Activated CD4-positive, alpha-beta memory T cell treated with anti-CD3 and anti-CD28 coated beads, Interleukin-2, amount 10 ng/mL, durations not matched to agents 7 days and 5 days (primary cell): ENCODE measurements around the gene RASA1. TPM values are rescaled to one million over a fixed set of nuclear protein-coding genes. Genes with fewer than 3 reads are reported as not detected.

Experiments
- CTCF ChIA-PET: fragments of 350-600 bp; sonication (Branson Sonifier 250); formaldehyde crosslinking; loops from one replicate; lab custom pipeline; 2021; ENCODE audit warnings: antibody characterized with exemption, inconsistent platforms; lab: Charles Lee
- POLR2A ChIA-PET: fragments of 350-600 bp; sonication (Branson Sonifier 250); formaldehyde crosslinking; loops from one replicate; lab custom pipeline; 2021; ENCODE audit warnings: antibody characterized with exemption; lab: Charles Lee
- DNase-seq: peaks from one replicate; pipeline ENCODE4 v3.0.0-alpha.2; 2020
- H3K27ac Mint-ChIP-seq: one replicate; pipeline ENCODE4 v1.8.0; 2021; ENCODE audit warnings: mild to moderate bottlenecking, mixed read lengths
- H3K27me3 Mint-ChIP-seq: one replicate; pipeline ENCODE4 v1.8.0; 2021; ENCODE audit warnings: mixed read lengths
- H3K36me3 Mint-ChIP-seq: one replicate; pipeline ENCODE4 v1.8.0; 2021; ENCODE audit warnings: low read depth, mixed read lengths
- H3K4me1 Mint-ChIP-seq: one replicate; pipeline ENCODE4 v1.8.0; 2021; ENCODE audit warnings: mixed read lengths
- H3K4me3 Mint-ChIP-seq: one replicate; pipeline ENCODE4 v1.8.0; 2021; ENCODE audit warnings: mild to moderate bottlenecking, mixed read lengths
- H3K9me3 Mint-ChIP-seq: one replicate; pipeline ENCODE4 v1.8.0; 2021; ENCODE audit warnings: mixed read lengths
- total RNA-seq, 2 experiments: library from RNA; stranded (reverse); gene quantifications; one replicate each; pipeline ENCODE4 v1.2.3, GENCODE V29; 2021

RASA1 gene
- total RNA-seq, 2 experiments from 2014 or later: 22.5 to 23.5 TPM

DNA sequence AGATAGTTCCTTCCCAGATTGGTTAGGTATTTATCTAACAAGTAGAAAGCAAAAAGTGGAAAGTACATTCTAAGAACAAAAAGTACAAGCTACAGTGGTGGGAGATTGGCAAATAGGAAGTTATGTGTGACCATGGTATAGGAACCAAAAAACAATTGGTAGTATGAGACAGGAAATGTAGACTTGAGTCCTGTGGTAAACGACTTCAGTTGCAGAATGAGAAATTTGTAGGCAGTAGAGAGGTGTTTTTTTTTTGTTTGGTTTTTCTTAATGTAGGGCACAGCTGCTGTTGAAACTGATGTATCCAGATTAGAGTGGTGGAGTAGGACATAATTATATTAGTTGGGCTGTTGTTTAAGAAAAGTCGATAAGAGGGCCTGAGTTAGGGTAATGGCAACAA lies 73.0 kb downstream of the RASA1 start:
- no peaks in the 10 kb centered on the region for H3K9me3 Mint-ChIP-seq
- H3K27ac Mint-ChIP-seq: peak overlapping the region; percentile 87
- no peak for DNase-seq
- peak overlapping the region; percentile 31 for H3K4me3 Mint-ChIP-seq
- H3K27me3 Mint-ChIP-seq: no peaks in the 10 kb centered on the region
- CTCF ChIA-PET: no interaction called here
- H3K36me3 Mint-ChIP-seq: peaks cover 62% of the 10 kb centered on the region
- H3K4me1 Mint-ChIP-seq: peaks cover 22% of the 10 kb centered on the region
- POLR2A ChIA-PET: interaction anchor here (0.6 to 3.3 kb wide), 5 partner anchors 11 to 266 kb away, joined by 3 to 12 read pairs (median 3); partner anchors contain the start of gene RASA1

DNA sequence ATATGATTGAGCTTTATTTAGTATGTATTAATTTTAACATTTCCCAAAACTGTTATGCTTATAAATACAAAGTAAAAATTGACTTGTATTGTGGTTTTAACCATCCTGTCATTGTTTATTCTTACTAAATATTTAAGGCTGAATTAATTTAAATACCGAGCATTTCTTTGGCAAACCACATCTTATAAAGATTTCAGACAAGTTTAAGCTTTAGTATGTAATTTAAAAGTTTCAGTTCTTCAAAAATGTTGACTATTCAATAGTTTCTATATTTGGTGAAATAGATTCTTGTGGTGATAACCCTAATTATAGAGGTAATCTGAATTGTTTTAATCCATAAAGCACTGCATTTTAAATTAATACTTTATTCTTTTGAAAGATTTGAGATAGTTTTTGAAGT lies 79.6 kb downstream of the RASA1 start:
- H3K27ac Mint-ChIP-seq: no peak overlapping the region
- no peaks in the 10 kb centered on the region for H3K9me3 Mint-ChIP-seq
- ChIA-PET POLR2A (interaction anchor here (1.0 kb wide), 1 partner anchor 78 kb away, joined by 3 read pairs; no protein-coding TSS in a partner anchor), CTCF (interaction anchor here (0.6 to 1.2 kb wide), 2 partner anchors 9 to 19 kb away, joined by 3 to 5 read pairs; no protein-coding TSS in a partner anchor)
- DNase-seq: no peak
- peaks cover 3% of the 10 kb centered on the region for H3K4me1 Mint-ChIP-seq
- no peaks in the 10 kb centered on the region for H3K27me3 Mint-ChIP-seq
- H3K4me3 Mint-ChIP-seq: no peak overlapping the region
- H3K36me3 Mint-ChIP-seq: peaks cover 29% of the 10 kb centered on the region

GRCh38 chr5:87347841-87348240 lies 80.2 kb downstream of the RASA1 start:
- Mint-ChIP-seq H3K27me3 (no peaks in the 10 kb centered on the region), H3K4me3 (no peak overlapping the region), H3K9me3 (no peaks in the 10 kb centered on the region), H3K36me3 (peaks cover 28% of the 10 kb centered on the region), H3K27ac (no peak overlapping the region), H3K4me1 (peaks cover 1% of the 10 kb centered on the region)
- POLR2A ChIA-PET: interaction anchor here (1.0 kb wide), 1 partner anchor 79 kb away, joined by 3 read pairs; no protein-coding TSS in a partner anchor
- CTCF ChIA-PET: interaction anchor here (0.6 to 1.2 kb wide), 2 partner anchors 8 to 19 kb away, joined by 3 to 5 read pairs; no protein-coding TSS in a partner anchor
- no peak for DNase-seq

GRCh38 chr5:87354496-87354895 lies 86.8 kb downstream of the RASA1 start:
- ChIA-PET POLR2A (interaction anchor here (1.3 kb wide), 1 partner anchor 12 kb away, joined by 4 read pairs; no protein-coding TSS in a partner anchor), CTCF (interaction anchor here (0.6 kb wide), 1 partner anchor 361 kb away, joined by 3 read pairs; no protein-coding TSS in a partner anchor)
- Mint-ChIP-seq H3K27ac (no peak overlapping the region), H3K9me3 (no peaks in the 10 kb centered on the region), H3K4me3 (no peak overlapping the region), H3K36me3 (peaks cover 42% of the 10 kb centered on the region), H3K4me1 (peaks cover 12% of the 10 kb centered on the region), H3K27me3 (no peaks in the 10 kb centered on the region)
- DNase-seq: no peak

- H3K36me3 Mint-ChIP-seq: peaks cover 50% of the 10 kb centered on the region
- no peaks in the 10 kb centered on the region for H3K9me3 Mint-ChIP-seq
- H3K4me1 Mint-ChIP-seq: peaks cover 17% of the 10 kb centered on the region
- ChIA-PET CTCF (no interaction called here), POLR2A (no interaction called here)
- DNase-seq: no peak
- no peak overlapping the region for H3K27ac Mint-ChIP-seq
- H3K27me3 Mint-ChIP-seq: no peaks in the 10 kb centered on the region
- H3K4me3 Mint-ChIP-seq: no peak overlapping the region
Observed at GRCh38 chr5:87359106-87359505, 91.4 kb downstream of the RASA1 start.

- H3K36me3 Mint-ChIP-seq: peaks cover 50% of the 10 kb centered on the region
- H3K9me3 Mint-ChIP-seq: no peaks in the 10 kb centered on the region
- H3K27ac Mint-ChIP-seq: no peak overlapping the region
- H3K4me3 Mint-ChIP-seq: no peak overlapping the region
- ChIA-PET CTCF (no interaction called here), POLR2A (no interaction called here)
- no peak for DNase-seq
- no peaks in the 10 kb centered on the region for H3K27me3 Mint-ChIP-seq
- peaks cover 11% of the 10 kb centered on the region for H3K4me1 Mint-ChIP-seq
Observed at GRCh38 chr5:87360132-87360531, 92.4 kb downstream of the RASA1 start.

DNA sequence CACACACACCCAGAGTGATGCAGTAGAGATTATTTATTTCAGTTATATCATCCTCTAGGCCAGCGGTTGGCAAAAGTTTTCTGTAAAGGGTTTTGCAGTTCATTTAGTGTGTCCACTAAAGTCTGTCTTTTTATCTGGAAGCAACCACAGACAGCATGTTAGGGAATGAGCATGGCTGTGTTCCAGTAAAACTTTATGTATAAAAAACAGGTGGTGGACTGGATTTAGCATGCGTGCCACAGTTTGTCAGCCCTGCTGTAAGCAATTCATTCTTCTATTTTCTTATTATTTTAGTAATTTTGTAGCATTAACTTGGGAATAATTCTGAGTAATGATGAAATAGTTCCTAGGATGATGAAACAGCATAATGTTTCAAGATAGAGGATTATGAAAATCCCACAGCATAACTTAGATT lies 93.4 kb downstream of the RASA1 start:
- ChIA-PET POLR2A (no interaction called here), CTCF (no interaction called here)
- no peak overlapping the region for H3K27ac Mint-ChIP-seq

GRCh38 chr5:87361536-87362213 lies 94.0 kb downstream of the RASA1 start:
- CTCF ChIA-PET: no interaction called here
- POLR2A ChIA-PET: no interaction called here
- H3K4me3 Mint-ChIP-seq: no peak overlapping the region
- peaks cover 48% of the 10 kb centered on the region for H3K36me3 Mint-ChIP-seq
- H3K9me3 Mint-ChIP-seq: no peaks in the 10 kb centered on the region
- H3K27me3 Mint-ChIP-seq: no peaks in the 10 kb centered on the region
- peaks cover 11% of the 10 kb centered on the region for H3K4me1 Mint-ChIP-seq
- no peak overlapping the region for H3K27ac Mint-ChIP-seq
- DNase-seq: no peak

More for the DNA sequence above, 93.4 kb downstream of the RASA1 start:
- Mint-ChIP-seq H3K27me3 (no peaks in the 10 kb centered on the region), H3K36me3 (peaks cover 47% of the 10 kb centered on the region), H3K9me3 (no peaks in the 10 kb centered on the region), H3K4me3 (no peak overlapping the region), H3K4me1 (peaks cover 11% of the 10 kb centered on the region)
- no peak for DNase-seq

DNA sequence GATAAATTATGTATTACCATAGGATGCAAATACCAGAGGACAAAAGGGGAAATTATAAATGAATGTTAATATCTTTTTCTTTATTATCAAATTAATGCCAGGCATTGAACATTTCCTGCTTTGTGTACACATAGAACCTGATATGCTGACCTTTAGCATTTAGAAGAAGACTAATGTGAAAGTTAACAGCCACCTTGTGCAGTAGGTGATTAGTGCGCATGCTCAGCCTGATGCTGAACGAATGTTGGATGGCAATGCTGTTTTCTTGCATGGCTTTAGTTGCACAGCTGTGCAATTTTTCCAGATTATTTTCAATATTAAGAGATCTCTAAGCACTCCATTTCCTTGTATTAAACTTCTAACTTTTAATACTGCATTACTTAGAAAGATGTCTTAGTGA lies 99.6 kb downstream of the RASA1 start:
- CTCF ChIA-PET: no interaction called here
- peaks cover 36% of the 10 kb centered on the region for H3K36me3 Mint-ChIP-seq
- POLR2A ChIA-PET: interaction anchor here (1.1 kb wide), 1 partner anchor 12 kb away, joined by 4 read pairs; no protein-coding TSS in a partner anchor

DNA sequence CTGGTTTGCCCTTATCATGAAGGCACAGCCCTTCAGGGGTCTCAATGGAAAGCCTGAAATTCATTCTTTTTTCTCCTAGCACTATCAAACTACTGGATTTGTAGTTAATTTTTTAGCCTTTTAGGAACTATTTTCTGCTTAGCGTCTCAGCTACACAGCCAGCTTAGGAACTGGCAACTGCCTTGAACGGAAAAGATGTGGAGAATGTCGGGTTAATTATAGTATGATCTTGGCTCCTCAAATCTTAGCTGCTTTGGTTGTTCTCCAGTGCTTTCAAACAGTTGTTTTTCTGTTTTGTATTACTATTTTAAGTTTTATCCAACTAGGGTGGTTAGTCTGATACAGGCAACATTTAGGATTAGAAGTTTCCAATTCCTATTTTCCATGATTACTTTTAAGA lies 100.9 kb downstream of the RASA1 start:
- Mint-ChIP-seq H3K27ac (no peak overlapping the region), H3K4me1 (no peaks in the 10 kb centered on the region), H3K27me3 (no peaks in the 10 kb centered on the region), H3K36me3 (peaks cover 37% of the 10 kb centered on the region), H3K9me3 (no peaks in the 10 kb centered on the region), H3K4me3 (no peak overlapping the region)
- no peak for DNase-seq
- ChIA-PET POLR2A (interaction anchor here (1.5 kb wide), 1 partner anchor 12 kb away, joined by 3 read pairs; no protein-coding TSS in a partner anchor), CTCF (no interaction called here)

More for the DNA sequence above, 99.6 kb downstream of the RASA1 start:
- H3K27ac Mint-ChIP-seq: no peak overlapping the region
- H3K9me3 Mint-ChIP-seq: no peaks in the 10 kb centered on the region
- no peak overlapping the region for H3K4me3 Mint-ChIP-seq
- H3K27me3 Mint-ChIP-seq: no peaks in the 10 kb centered on the region
- DNase-seq: no peak
- peaks cover 2% of the 10 kb centered on the region for H3K4me1 Mint-ChIP-seq

GRCh38 chr5:87369431-87369830 lies 101.7 kb downstream of the RASA1 start:
- H3K27me3 Mint-ChIP-seq: no peaks in the 10 kb centered on the region
- CTCF ChIA-PET: no interaction called here
- H3K36me3 Mint-ChIP-seq: peaks cover 36% of the 10 kb centered on the region
- no peaks in the 10 kb centered on the region for H3K4me1 Mint-ChIP-seq
- H3K27ac Mint-ChIP-seq: no peak overlapping the region
- no peak overlapping the region for H3K4me3 Mint-ChIP-seq
- POLR2A ChIA-PET: interaction anchor here (1.5 kb wide), 1 partner anchor 13 kb away, joined by 3 read pairs; no protein-coding TSS in a partner anchor
- H3K9me3 Mint-ChIP-seq: no peaks in the 10 kb centered on the region
- DNase-seq: no peak

- Mint-ChIP-seq H3K36me3 (peaks cover 37% of the 10 kb centered on the region), H3K9me3 (no peaks in the 10 kb centered on the region), H3K27me3 (no peaks in the 10 kb centered on the region), H3K4me3 (no peak overlapping the region), H3K27ac (no peak overlapping the region), H3K4me1 (no peaks in the 10 kb centered on the region)
- CTCF ChIA-PET: no interaction called here
- POLR2A ChIA-PET: no interaction called here
- DNase-seq: no peak
Observed at GRCh38 chr5:87372705-87373104, 105.0 kb downstream of the RASA1 start.

- Mint-ChIP-seq H3K27me3 (no peaks in the 10 kb centered on the region), H3K36me3 (peaks cover 38% of the 10 kb centered on the region), H3K9me3 (no peaks in the 10 kb centered on the region), H3K4me3 (no peak overlapping the region), H3K27ac (no peak overlapping the region), H3K4me1 (no peaks in the 10 kb centered on the region)
- no peak for DNase-seq
- CTCF ChIA-PET: interaction anchor here (0.7 kb wide), 1 partner anchor 31 kb away, joined by 3 read pairs; no protein-coding TSS in a partner anchor
- POLR2A ChIA-PET: no interaction called here
Observed at GRCh38 chr5:87382224-87382623, 114.5 kb downstream of the RASA1 start.
